ENCODE measurements around the gene SMIM41.

- TF ChIP-seq RFX5 (IDR thresholded peaks at IDR 0.05; ENCODE audit: low read depth, low read length), result no peak
- TF ChIP-seq JUND (IDR thresholded peaks at IDR 0.05; ENCODE audit: low read depth, low read length), result no peak
- TF ChIP-seq CTCF (IDR thresholded peaks at IDR 0.05 in 2 of 3, conservative IDR thresholded peaks at IDR 0.05 in 1 of 3; ENCODE audit: control insufficient read depth in 2 of 3, extremely low read depth in 1 of 3, insufficient read depth in 1 of 3, low read depth in 3 of 3, low read length in 3 of 3), result no peak
- TF ChIP-seq ATF3 (IDR thresholded peaks at IDR 0.05; ENCODE audit: borderline replicate concordance, extremely low read depth, low read depth, low read length), result no peak
- TF ChIP-seq MYC (IDR thresholded peaks at IDR 0.05; ENCODE audit: insufficient read depth, insufficient read length, insufficient replicate concordance, low read length, severe bottlenecking), result no peak
- TF ChIP-seq, protein P1, sequence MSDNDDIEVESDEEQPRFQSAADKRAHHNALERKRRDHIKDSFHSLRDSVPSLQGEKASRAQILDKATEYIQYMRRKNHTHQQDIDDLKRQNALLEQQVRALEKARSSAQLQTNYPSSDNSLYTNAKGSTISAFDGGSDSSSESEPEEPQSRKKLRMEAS (IDR thresholded peaks at IDR 0.05; ENCODE audit: low read depth, low read length), result no peak
- no peak for TF ChIP-seq JUNB (IDR thresholded peaks at IDR 0.05)
- TF ChIP-seq SUZ12 (IDR thresholded peaks at IDR 0.05; ENCODE audit: unreplicated experiment), result no peak
- TF ChIP-seq DPF2 (IDR thresholded peaks at IDR 0.05), result no peak
- TF ChIP-seq SRF (IDR thresholded peaks at IDR 0.05; ENCODE audit: low read depth in 2 of 2, low read length in 2 of 2), result no peak
- TF ChIP-seq EZH2 (IDR thresholded peaks at IDR 0.05; ENCODE audit: borderline replicate concordance, control insufficient read depth, low read depth, low read length), result no peak
- TF ChIP-seq CREB1 (IDR thresholded peaks at IDR 0.05; ENCODE audit: low read depth), result no peak
- TF ChIP-seq CBX3 (IDR thresholded peaks at IDR 0.05; ENCODE audit: borderline replicate concordance, low read depth), result no peak
- TF ChIP-seq, protein P2, sequence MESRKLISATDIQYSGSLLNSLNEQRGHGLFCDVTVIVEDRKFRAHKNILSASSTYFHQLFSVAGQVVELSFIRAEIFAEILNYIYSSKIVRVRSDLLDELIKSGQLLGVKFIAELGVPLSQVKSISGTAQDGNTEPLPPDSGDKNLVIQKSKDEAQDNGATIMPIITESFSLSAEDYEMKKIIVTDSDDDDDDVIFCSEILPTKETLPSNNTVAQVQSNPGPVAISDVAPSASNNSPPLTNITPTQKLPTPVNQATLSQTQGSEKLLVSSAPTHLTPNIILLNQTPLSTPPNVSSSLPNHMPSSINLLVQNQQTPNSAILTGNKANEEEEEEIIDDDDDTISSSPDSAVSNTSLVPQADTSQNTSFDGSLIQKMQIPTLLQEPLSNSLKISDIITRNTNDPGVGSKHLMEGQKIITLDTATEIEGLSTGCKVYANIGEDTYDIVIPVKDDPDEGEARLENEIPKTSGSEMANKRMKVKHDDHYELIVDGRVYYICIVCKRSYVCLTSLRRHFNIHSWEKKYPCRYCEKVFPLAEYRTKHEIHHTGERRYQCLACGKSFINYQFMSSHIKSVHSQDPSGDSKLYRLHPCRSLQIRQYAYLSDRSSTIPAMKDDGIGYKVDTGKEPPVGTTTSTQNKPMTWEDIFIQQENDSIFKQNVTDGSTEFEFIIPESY (IDR thresholded peaks at IDR 0.05), result no peak
Observed at GRCh38 chr12:52139147-52139546, 59.6 kb downstream of the SMIM41 start.
